Measurements from ENCODE around the gene DSPP. TPM values are rescaled to one million over a fixed set of nuclear protein-coding genes. Genes with fewer than 3 reads are reported as not detected.

The DSPP gene
- polyA plus RNA-seq, 3 donors from 2014 or later: not detected

DNA sequence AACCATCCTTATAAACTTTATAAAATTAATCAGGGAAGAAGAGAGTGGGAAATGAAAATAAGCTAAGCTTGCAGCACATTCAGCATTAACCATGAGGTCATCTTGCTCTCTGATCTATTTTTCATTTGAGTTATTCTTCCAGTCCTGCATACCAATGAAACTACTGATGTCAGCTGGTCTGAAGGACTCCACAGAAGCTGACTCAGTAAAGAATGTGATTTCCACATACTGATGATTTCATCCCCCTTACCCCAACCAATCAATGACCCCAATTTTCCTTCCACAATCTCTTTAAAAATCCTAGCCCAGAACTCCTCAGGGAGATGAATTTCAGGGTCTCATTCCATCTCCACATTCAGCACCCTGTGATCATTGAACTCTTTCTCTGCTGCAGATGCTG lies 18.8 kb upstream of the DSPP start:
- DNase-seq: no peak
- peaks cover 0 to 2% (median 0%) of the 10 kb centered on the region in 6 donors for H3K9me3 Mint-ChIP-seq
- no peaks in the 10 kb centered on the region for H3K4me1 Mint-ChIP-seq
- H3K4me3 Mint-ChIP-seq: no peak overlapping the region
- H3K27me3 Mint-ChIP-seq (ENCODE audit: low read depth in 3 of 3): peaks cover 1 to 4% (median 2%) of the 10 kb centered on the region in 3 donors
- no peaks in the 10 kb centered on the region for H3K36me3 Mint-ChIP-seq
- no peak overlapping the region for H3K27ac Mint-ChIP-seq

DNA sequence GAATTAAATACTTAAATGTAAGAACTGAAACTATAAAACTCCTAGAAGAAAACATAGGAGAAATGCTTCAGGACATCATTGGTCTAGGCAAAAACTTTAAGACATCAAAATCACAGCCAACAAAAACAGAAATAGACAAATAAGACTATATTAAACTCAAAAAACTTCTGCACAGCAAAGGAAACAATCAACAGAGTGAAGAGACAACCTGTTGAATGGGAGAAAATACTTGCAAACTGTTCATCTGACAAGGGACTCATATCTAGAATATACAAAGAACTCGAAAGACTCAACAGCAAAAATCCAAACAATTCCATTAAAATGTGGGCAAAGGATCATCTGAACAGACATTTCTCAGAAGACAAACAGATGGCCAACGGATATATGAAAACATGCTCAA lies 16.2 kb upstream of the DSPP start:
- no peak for DNase-seq
- Mint-ChIP-seq H3K27me3 (ENCODE audit: low read depth in 3 of 3) (peaks cover 4 to 6% (median 4%) of the 10 kb centered on the region in 3 donors), H3K9me3 (peaks cover 0 to 5% (median under 1%) of the 10 kb centered on the region in 6 donors), H3K4me3 (no peak overlapping the region), H3K36me3 (no peaks in the 10 kb centered on the region), H3K27ac (no peak overlapping the region), H3K4me1 (no peaks in the 10 kb centered on the region)

DNA sequence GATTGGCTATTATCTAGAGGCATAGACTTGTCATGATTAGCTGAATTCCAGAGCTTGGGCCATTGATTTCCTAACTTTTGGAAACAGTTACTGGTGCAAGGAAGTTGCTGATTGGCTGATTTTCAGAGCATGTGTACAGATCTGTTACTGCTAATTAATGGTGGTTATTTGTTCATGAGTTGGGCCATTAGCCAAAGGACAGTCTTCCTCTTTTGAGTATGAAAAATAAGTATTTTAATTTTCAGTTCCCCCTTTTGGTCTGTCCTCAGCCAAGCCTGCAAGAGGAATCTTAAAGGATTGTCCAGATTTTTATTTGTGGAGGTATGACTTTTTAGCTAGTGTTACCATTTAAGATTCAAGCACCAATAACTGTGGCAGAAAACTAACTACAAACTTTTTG lies 7.0 kb upstream of the DSPP start:
- Mint-ChIP-seq H3K27me3 (ENCODE audit: low read depth in 3 of 3) (peaks cover 2 to 9% (median 3%) of the 10 kb centered on the region in 3 donors), H3K4me3 (no peak overlapping the region), H3K9me3 (peaks cover 0 to 4% (median 2%) of the 10 kb centered on the region in 6 donors), H3K27ac (no peak overlapping the region), H3K36me3 (no peaks in the 10 kb centered on the region), H3K4me1 (no peaks in the 10 kb centered on the region)
- no peak for DNase-seq

DNA sequence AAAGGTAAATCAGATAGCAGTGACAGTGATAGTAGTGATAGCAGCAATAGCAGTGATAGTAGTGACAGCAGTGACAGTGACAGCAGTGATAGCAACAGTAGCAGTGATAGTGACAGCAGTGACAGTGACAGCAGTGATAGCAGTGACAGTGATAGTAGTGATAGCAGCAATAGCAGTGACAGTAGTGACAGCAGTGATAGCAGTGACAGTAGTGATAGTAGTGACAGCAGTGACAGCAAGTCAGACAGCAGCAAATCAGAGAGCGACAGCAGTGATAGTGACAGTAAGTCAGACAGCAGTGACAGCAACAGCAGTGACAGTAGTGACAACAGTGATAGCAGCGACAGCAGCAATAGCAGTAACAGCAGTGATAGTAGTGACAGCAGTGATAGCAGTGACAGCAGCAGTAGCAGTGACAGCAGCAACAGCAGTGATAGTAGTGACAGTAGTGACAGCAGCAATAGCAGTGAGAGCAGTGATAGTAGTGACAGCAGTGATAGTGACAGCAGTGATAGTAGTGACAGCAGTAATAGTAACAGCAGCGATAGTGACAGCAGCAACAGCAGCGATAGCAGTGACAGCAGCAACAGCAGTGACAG lies 6.1 kb downstream of the DSPP start:
- Mint-ChIP-seq H3K4me1 (no peaks in the 10 kb centered on the region), H3K27ac (no peak overlapping the region), H3K9me3 (no peaks in the 10 kb centered on the region), H3K36me3 (no peaks in the 10 kb centered on the region), H3K27me3 (ENCODE audit: low read depth in 3 of 3) (peaks cover 0 to 6% (median 2%) of the 10 kb centered on the region in 3 donors), H3K4me3 (no peak overlapping the region)
- DNase-seq: no peak

DNA sequence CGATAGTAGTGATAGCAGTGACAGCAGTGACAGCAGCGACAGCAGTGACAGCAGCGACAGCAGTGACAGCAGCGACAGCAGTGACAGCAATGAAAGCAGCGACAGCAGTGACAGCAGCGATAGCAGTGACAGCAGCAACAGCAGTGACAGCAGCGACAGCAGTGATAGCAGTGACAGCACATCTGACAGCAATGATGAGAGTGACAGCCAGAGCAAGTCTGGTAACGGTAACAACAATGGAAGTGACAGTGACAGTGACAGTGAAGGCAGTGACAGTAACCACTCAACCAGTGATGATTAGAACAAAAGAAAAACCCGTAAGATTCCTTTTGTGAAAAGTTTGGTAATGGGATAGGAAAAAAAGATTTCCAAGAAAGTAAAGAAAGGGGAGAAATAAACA lies 7.9 kb downstream of the DSPP start:
- no peak overlapping the region for H3K27ac Mint-ChIP-seq
- no peaks in the 10 kb centered on the region for H3K4me1 Mint-ChIP-seq
- no peaks in the 10 kb centered on the region for H3K36me3 Mint-ChIP-seq
- H3K9me3 Mint-ChIP-seq: no peaks in the 10 kb centered on the region
- no peak for DNase-seq
- H3K4me3 Mint-ChIP-seq: no peak overlapping the region
- H3K27me3 Mint-ChIP-seq (ENCODE audit: low read depth in 3 of 3): peaks cover 1 to 10% (median 3%) of the 10 kb centered on the region in 3 donors

DNA sequence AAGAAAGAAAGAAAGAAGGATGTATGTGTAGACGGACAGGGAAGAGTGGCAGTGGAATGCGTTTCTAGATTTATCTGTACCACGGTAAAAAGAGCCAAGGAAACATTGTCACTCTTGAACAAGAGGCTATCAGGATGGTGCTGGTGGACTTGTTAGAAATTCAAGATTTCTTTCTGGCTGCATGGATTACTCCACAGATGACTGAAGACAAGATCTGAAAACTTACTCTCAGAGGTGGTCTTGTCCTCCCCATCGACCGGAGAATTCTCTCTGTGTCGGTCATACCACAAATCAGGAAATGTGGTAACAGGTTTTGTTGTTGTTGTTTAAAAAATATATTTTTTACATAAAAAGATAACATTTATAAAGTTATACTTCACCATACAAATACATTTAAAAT lies 11.8 kb downstream of the DSPP start:
- H3K4me1 Mint-ChIP-seq: no peaks in the 10 kb centered on the region
- H3K4me3 Mint-ChIP-seq: no peak overlapping the region
- peaks cover 3 to 12% (median 6%) of the 10 kb centered on the region in 3 donors for H3K27me3 Mint-ChIP-seq (ENCODE audit: low read depth in 3 of 3)

DNA sequence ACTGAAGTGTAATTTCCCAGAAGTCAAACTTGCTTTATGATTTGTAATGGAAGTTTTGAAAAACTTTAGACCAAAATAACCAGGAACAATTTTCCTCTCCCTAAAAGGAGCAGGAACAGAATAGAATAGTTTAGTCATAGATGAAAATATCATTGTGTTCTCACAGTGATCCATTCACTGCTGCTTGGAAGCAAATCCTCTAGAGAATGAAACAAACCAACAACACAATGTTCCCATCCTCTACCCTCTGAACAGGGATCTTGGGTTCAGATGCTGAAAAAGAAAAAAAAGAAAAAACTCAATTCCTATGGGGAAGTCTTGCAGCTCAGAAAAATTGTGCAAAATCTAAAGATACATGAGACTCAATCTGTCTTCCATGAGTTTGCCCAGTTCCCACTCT lies 12.2 kb downstream of the DSPP start:
- no peak overlapping the region for H3K4me3 Mint-ChIP-seq
- no peaks in the 10 kb centered on the region for H3K36me3 Mint-ChIP-seq
- H3K27ac Mint-ChIP-seq: no peak overlapping the region
- H3K4me1 Mint-ChIP-seq: no peaks in the 10 kb centered on the region
- DNase-seq: no peak
- H3K27me3 Mint-ChIP-seq (ENCODE audit: low read depth in 3 of 3): peaks cover 3 to 12% (median 6%) of the 10 kb centered on the region in 3 donors
- no peaks in the 10 kb centered on the region for H3K9me3 Mint-ChIP-seq

More for the DNA sequence above, 11.8 kb downstream of the DSPP start:
- DNase-seq: no peak
- Mint-ChIP-seq H3K36me3 (no peaks in the 10 kb centered on the region), H3K9me3 (no peaks in the 10 kb centered on the region), H3K27ac (no peak overlapping the region)

DNA sequence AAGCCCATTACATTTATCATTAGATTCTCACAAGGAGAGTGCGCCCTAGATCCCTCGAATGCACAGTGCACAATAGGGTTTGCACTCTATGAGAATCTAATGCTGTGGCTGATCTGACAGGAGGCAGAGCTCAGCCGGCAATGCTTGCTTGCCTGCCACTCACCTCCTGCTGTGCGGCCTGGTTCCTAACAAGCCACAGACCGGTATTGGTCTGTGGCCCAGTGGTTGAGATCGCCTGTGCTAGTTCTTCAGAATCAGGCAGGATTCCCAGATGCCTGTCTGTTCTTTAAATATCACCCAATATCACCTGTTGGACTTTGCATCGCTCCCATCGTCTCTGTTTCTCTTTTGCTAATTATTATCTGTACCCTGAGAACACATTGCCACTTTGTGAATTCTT lies 14.0 kb downstream of the DSPP start:
- peaks cover 3 to 12% (median 6%) of the 10 kb centered on the region in 3 donors for H3K27me3 Mint-ChIP-seq (ENCODE audit: low read depth in 3 of 3)
- H3K9me3 Mint-ChIP-seq: peaks cover 0 to 1% (median 0%) of the 10 kb centered on the region in 6 donors
- no peaks in the 10 kb centered on the region for H3K36me3 Mint-ChIP-seq
- H3K4me3 Mint-ChIP-seq: no peak overlapping the region
- H3K4me1 Mint-ChIP-seq: no peaks in the 10 kb centered on the region
- no peak overlapping the region for H3K27ac Mint-ChIP-seq
- no peak for DNase-seq

DNA sequence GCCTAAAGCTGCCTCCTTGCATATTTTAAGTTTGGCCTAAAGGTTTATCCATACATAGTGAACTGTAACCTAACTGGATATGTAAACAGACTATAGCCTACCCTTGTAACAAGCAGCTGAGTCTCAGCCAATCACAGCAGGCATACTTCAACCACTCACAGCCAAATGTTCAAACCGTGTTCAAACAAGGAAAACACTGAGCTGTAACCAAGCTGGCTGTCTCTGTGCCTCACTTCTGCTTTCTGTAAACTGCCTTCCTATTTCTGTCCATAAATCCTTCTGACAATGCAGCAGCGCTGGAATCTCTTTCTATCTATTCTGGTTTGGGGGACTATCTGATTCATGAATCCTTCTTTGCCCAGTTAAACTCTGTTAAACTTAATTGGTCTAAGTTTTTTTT lies 16.4 kb downstream of the DSPP start:
- Mint-ChIP-seq H3K4me1 (no peaks in the 10 kb centered on the region), H3K9me3 (peaks cover 0 to 1% (median 0%) of the 10 kb centered on the region in 6 donors), H3K27me3 (ENCODE audit: low read depth in 3 of 3) (peaks cover 3 to 9% (median 3%) of the 10 kb centered on the region in 3 donors), H3K4me3 (no peak overlapping the region), H3K36me3 (no peaks in the 10 kb centered on the region), H3K27ac (no peak overlapping the region)
- no peak for DNase-seq

DNA sequence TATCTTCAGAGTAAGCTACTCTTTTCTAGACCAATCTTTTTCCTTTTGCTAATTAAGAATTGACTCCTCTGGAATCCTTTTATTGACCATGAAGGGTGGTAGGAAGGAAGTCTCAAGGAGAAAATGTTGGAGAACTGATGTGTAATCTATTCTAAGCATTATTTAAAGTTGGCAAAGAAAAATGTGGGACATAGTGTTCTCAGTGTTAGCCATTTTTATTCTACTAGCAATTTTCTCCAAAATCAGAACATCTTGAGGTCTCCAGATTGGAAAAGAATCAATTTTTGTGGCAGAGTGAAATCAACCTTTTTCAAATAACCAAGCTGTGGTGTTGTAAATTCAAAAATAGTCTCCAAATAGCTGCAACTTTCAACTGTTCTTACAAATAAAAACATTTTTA lies 23.3 kb downstream of the DSPP start:
- Mint-ChIP-seq H3K27me3 (ENCODE audit: low read depth in 3 of 3) (no peaks in the 10 kb centered on the region), H3K36me3 (no peaks in the 10 kb centered on the region), H3K4me3 (no peak overlapping the region), H3K27ac (no peak overlapping the region), H3K4me1 (no peaks in the 10 kb centered on the region), H3K9me3 (peaks cover 0 to 1% (median 0%) of the 10 kb centered on the region in 6 donors)
- no peak for DNase-seq

DNA sequence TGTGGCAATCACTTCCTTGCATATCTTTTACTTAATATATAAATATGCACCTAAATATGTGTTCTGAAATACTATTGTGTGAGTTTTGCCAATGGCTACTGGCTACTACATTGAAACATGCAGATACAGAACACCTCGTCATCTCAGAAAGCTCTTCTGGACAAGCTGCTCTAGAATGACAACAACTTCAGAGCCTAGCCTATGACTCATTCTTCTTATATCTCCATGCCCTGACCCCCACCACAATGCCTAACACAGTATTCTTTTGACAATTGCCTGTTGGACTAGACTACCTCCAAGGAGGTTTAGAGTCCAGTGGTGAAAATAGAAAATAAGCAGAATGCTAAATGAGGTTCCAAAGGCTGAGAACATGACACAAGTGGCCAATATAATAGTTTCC lies 24.1 kb downstream of the DSPP start:
- Mint-ChIP-seq H3K9me3 (peaks cover 0 to 4% (median 0%) of the 10 kb centered on the region in 6 donors), H3K27me3 (ENCODE audit: low read depth in 3 of 3) (no peaks in the 10 kb centered on the region), H3K4me3 (no peak overlapping the region), H3K36me3 (no peaks in the 10 kb centered on the region), H3K27ac (no peak overlapping the region), H3K4me1 (no peaks in the 10 kb centered on the region)
- DNase-seq: no peak

DNA sequence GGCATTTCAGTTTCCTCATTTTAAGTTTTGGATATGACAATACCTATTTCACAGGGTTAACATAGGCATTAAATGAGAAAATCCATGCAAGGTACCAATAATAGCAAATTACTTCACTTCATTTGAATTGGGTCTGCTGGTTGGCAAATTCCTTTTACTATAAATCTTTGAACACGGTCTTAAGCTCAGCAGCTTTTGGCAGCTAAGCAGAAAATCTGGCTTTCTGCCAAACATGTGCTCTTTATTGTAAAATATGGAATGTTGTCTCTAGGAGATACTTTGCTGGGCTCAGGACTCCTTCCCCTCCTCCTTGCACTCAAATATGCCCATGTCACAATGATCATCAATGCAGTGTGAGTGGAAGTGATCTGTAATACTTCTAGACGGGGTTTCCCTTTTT lies 24.9 kb downstream of the DSPP start:
- H3K27me3 Mint-ChIP-seq (ENCODE audit: low read depth in 3 of 3): no peaks in the 10 kb centered on the region
- no peaks in the 10 kb centered on the region for H3K36me3 Mint-ChIP-seq
- H3K4me1 Mint-ChIP-seq: no peaks in the 10 kb centered on the region
- H3K9me3 Mint-ChIP-seq: peaks cover 0 to 6% (median 0%) of the 10 kb centered on the region in 6 donors
- no peak overlapping the region for H3K4me3 Mint-ChIP-seq
- DNase-seq: no peak
- no peak overlapping the region for H3K27ac Mint-ChIP-seq

DNA sequence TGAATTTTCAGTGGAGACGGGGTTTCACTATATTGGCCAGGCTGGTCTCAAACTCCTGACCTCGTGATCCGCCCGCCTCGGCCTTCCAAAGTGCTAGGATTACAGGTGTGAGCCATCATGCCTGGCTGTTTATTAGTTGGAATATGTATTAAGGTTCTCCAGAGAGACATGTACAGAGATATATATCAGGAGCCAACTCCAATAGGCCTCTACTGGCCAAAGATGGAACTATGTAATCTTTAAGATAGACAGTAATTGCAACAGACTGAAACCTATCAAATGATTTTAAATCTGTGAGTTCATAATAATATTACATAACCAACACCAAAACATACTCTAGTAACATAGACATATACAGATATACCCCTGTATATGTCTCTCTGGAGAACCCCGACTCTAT lies 36.0 kb downstream of the DSPP start:
- Mint-ChIP-seq H3K27ac (no peak overlapping the region), H3K36me3 (no peaks in the 10 kb centered on the region), H3K9me3 (peaks cover 0 to 2% (median 0%) of the 10 kb centered on the region in 6 donors), H3K27me3 (ENCODE audit: low read depth in 3 of 3) (peaks cover 0 to 8% (median 0%) of the 10 kb centered on the region in 3 donors), H3K4me3 (no peak overlapping the region), H3K4me1 (no peaks in the 10 kb centered on the region)
- no peak for DNase-seq

DNA sequence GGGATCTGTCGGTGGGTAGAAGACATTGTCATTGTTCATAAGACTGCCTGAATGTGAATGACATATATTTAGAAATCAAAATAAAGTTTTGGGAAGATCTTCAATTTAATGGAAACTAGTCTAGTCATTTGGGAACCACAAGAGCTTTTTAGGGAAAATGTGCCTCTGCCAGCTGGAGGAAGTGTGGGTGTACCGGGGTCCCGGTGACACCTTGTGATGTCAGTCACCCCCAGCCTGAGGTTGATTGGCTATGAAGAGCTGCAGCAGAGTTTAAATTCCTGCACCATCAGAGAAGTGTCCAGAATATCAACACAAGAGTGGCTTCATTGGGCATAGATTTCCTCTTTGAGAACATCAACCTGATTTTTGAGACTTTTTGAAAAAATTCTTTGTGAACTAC lies 41.7 kb downstream of the DSPP start, which contains the start of gene DMP1:
Gene DMP1, plus strand, starts transcription at position 301 of the 400 bp plus-strand sequence. CDS start 6,213 bp downstream, outside the sequence.
- H3K9me3 Mint-ChIP-seq: no peaks in the 10 kb centered on the region
- H3K4me1 Mint-ChIP-seq: no peaks in the 10 kb centered on the region
- no peaks in the 10 kb centered on the region for H3K36me3 Mint-ChIP-seq
- no peak within 1 kb of the TSS for H3K27ac Mint-ChIP-seq
- H3K4me3 Mint-ChIP-seq: no peak within 1 kb of the TSS
- peaks cover 0 to 4% (median 0%) of the 10 kb centered on the region in 3 donors for H3K27me3 Mint-ChIP-seq (ENCODE audit: low read depth in 3 of 3)
- DNase-seq: no peak

DNA sequence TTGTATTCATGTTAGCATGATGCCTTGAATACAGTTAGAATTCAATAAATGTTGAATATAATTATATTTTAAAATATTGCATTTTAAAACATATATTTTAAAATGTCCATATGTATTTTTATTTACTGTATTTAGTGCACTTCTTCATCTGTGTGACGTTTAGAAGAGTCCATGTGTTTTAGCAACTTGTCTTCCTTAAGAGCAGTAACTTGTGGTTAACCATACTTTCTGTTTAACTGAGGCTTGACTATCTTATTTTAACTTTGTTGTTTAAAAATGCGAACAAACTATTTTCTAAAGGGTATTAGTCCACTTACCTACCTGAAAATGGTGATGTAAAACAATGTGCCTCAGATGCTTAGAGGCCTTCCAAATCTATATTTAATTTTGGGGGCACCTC lies 42.6 kb downstream of the DSPP start:
- Mint-ChIP-seq H3K9me3 (no peaks in the 10 kb centered on the region), H3K27me3 (ENCODE audit: low read depth in 3 of 3) (peaks cover 0 to 4% (median 0%) of the 10 kb centered on the region in 3 donors), H3K4me3 (no peak overlapping the region), H3K4me1 (no peaks in the 10 kb centered on the region), H3K27ac (no peak overlapping the region), H3K36me3 (no peaks in the 10 kb centered on the region)
- no peak for DNase-seq

All from immature natural killer cell (primary cell).